Neural cell (in vitro differentiated cells): ENCODE results near the gene KRT2. TPM values are rescaled to one million over a fixed set of nuclear protein-coding genes. Genes with fewer than 3 reads are reported as not detected.

ENCODE experiments used
- H2AFZ ChIP-seq: fragments of 200-600, 300-800 bp; sonication (generic), shearing (Covaris generic); 2 replicates; pipeline ENCODE4 v1.6.0; 2014; ENCODE audit warnings: low read depth, mild to moderate bottlenecking, antibody characterized with exemption, low read length, moderate library complexity
- H3F3A ChIP-seq: fragments of 200-600 bp; shearing (Covaris generic); 2 replicates; pipeline ENCODE4 v1.6.1; 2016; ENCODE audit warnings: mild to moderate bottlenecking, moderate library complexity, mixed read lengths, antibody characterized with exemption, low read length; ENCODE audit not compliant: insufficient read depth, poor library complexity, severe bottlenecking
- H3K27ac ChIP-seq: fragments of 200-600, 300-800 bp; sonication (generic), shearing (Covaris generic); 2 replicates; pipeline ENCODE4 v1.5.1; 2014; ENCODE audit warnings: mild to moderate bottlenecking, low read length, moderate library complexity
- H3K27me3 ChIP-seq: fragments of 300-800, 200-600 bp; sonication (generic), shearing (Covaris generic); 2 replicates; pipeline ENCODE4 v1.6.0; 2014; ENCODE audit warnings: mild to moderate bottlenecking, low read depth, low read length, moderate library complexity; ENCODE audit not compliant: insufficient read depth
- H3K36me3 ChIP-seq: fragments of 300-800, 200-600 bp; sonication (generic), shearing (Covaris generic); 2 replicates; pipeline ENCODE4 v1.5.1; 2014; ENCODE audit warnings: mild to moderate bottlenecking, antibody characterized with exemption, low read length, moderate library complexity; ENCODE audit not compliant: insufficient read depth
- H3K4me2 ChIP-seq: fragments of 300-800, 200-600 bp; sonication (generic), shearing (Covaris generic); 2 replicates; pipeline ENCODE4 v1.6.0; 2014; ENCODE audit warnings: mild to moderate bottlenecking, low read length
- H3K4me3 ChIP-seq: fragments of 300-800, 200-600 bp; sonication (generic), shearing (Covaris generic); 2 replicates; pipeline ENCODE4 v1.5.1; 2014; ENCODE audit warnings: mild to moderate bottlenecking, low read length, moderate library complexity
- H3K79me2 ChIP-seq: fragments of 200-600 bp; shearing (Covaris generic); replicated peaks from 2 replicates; pipeline ENCODE4 v1.6.0; 2014; ENCODE audit warnings: mild to moderate bottlenecking, low read length, moderate library complexity; ENCODE audit not compliant: insufficient read depth
- H3K9ac ChIP-seq: fragments of 300-800, 200-600 bp; sonication (generic), shearing (Covaris generic); 2 replicates; pipeline ENCODE4 v1.6.1; 2016; ENCODE audit warnings: mild to moderate bottlenecking, low read length, mixed read lengths
- H3K9me2 ChIP-seq: fragments of 200-600 bp; shearing (Covaris generic); 2 replicates; pipeline ENCODE4 v1.6.1; 2016; ENCODE audit warnings: mild to moderate bottlenecking, low read length, mixed read lengths; ENCODE audit not compliant: insufficient read depth
- H3K9me3 ChIP-seq: fragments of 200-600, 300-800 bp; sonication (generic), shearing (Covaris generic); 2 replicates; pipeline ENCODE4 v1.6.1; 2016; ENCODE audit warnings: mild to moderate bottlenecking, mixed run types, low read length, moderate library complexity, mixed read lengths
- H4K20me1 ChIP-seq: fragments of 200-600 bp; shearing (Covaris generic); 2 replicates; pipeline ENCODE4 v1.6.1; 2016; ENCODE audit warnings: mild to moderate bottlenecking, mixed run types; ENCODE audit not compliant: insufficient read depth
- EP300 ChIP-seq: fragments of 450-650 bp; conservative IDR thresholded peaks from 2 replicates; pipeline ENCODE4 v1.6.1; 2014; ENCODE audit warnings: antibody characterized with exemption, mild to moderate bottlenecking, moderate library complexity; ENCODE audit not compliant: poor library complexity, severe bottlenecking
- EZH2 ChIP-seq: fragments of 200-600, 300-800 bp; shearing (Covaris generic), sonication (generic); IDR thresholded peaks from 2 replicates; pipeline ENCODE4 v1.6.1; 2014; ENCODE audit warnings: antibody characterized with exemption, low read length, borderline replicate concordance, mild to moderate bottlenecking; ENCODE audit not compliant: insufficient read depth, poor library complexity, severe bottlenecking
- MXI1 ChIP-seq: fragments of 450-650 bp; conservative IDR thresholded peaks from 2 replicates; pipeline ENCODE4 v1.6.1; 2014; ENCODE audit warnings: antibody characterized with exemption, mild to moderate bottlenecking; ENCODE audit not compliant: poor library complexity, severe bottlenecking
- POLR2AphosphoS5 ChIP-seq: IDR thresholded peaks from 2 replicates; pipeline ENCODE4 v1.6.1; 2012
- RAD21 ChIP-seq: fragments of 450-650 bp; conservative IDR thresholded peaks from 2 replicates; pipeline ENCODE4 v1.6.1; 2014; ENCODE audit warnings: antibody characterized with exemption, mild to moderate bottlenecking, moderate library complexity
- SMC3 ChIP-seq: fragments of 450-650 bp; conservative IDR thresholded peaks from 2 replicates; pipeline ENCODE4 v1.6.1; 2014; ENCODE audit warnings: antibody characterized with exemption, mild to moderate bottlenecking, moderate library complexity; ENCODE audit not compliant: poor library complexity
- TAF1 ChIP-seq: IDR thresholded peaks from 2 replicates; pipeline ENCODE4 v1.6.1; 2012; ENCODE audit warnings: low read depth
- polyA plus RNA-seq: library from polyadenylated mRNA; depleted of rRNA; stranded (reverse); fragments of >200 nt; gene quantifications from 2 replicates; pipeline ENCODE4 v1.2.3, GENCODE V29; 2014
- TF ChIP-seq, protein P1 (sequence below): IDR thresholded peaks from 2 replicates; pipeline ENCODE4 v1.6.1; 2012; ENCODE audit warnings: borderline replicate concordance
- TF ChIP-seq, protein P2 (sequence below): fragments of 450-650 bp; IDR thresholded peaks from 2 replicates; pipeline ENCODE4 v1.5.1; 2014; ENCODE audit warnings: antibody characterized with exemption, mild to moderate bottlenecking, moderate library complexity; ENCODE audit not compliant: poor library complexity, severe bottlenecking

KRT2 gene
- polyA plus RNA-seq, 1 donor from 2014 or later, result not detected

DNA sequence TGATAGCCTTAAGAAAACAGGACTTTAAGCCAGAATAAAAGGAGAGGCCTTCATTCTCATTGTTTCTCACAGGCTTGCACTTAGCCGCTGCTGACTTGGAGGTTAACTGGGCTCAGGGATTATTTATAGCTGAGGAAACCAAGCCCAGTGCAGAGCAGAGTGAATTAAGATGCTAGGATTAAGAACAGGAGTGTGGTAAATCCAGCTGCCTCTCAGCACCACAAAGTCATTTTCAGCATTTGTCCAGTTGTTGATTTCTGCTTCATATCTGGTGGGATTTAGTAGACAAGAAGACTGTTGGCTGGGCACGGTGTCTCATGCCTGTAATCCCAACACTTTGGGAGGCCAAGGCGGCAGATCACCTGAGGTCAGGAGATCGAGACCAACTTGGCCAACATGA is 19.4 kb downstream of the KRT2 start:
- H3K4me2 ChIP-seq, result no peak overlapping the region
- H3K9ac ChIP-seq, result no peak overlapping the region
- H3K27ac ChIP-seq, result no peak overlapping the region
- H3K27me3 ChIP-seq, result no peaks in the 10 kb centered on the region
- no peak overlapping the region for H3K4me3 ChIP-seq
- TF ChIP-seq EZH2 (no peak), RAD21 (no peak), POLR2AphosphoS5 (no peak)
- no peaks in the 10 kb centered on the region for H4K20me1 ChIP-seq
- H3K36me3 ChIP-seq, result no peaks in the 10 kb centered on the region
- no peaks in the 10 kb centered on the region for H3K9me2 ChIP-seq
- H3K9me3 ChIP-seq, result no peaks in the 10 kb centered on the region
- no peak overlapping the region for H2AFZ ChIP-seq
- no peaks in the 10 kb centered on the region for H3F3A ChIP-seq
- no peaks in the 10 kb centered on the region for H3K79me2 ChIP-seq

DNA sequence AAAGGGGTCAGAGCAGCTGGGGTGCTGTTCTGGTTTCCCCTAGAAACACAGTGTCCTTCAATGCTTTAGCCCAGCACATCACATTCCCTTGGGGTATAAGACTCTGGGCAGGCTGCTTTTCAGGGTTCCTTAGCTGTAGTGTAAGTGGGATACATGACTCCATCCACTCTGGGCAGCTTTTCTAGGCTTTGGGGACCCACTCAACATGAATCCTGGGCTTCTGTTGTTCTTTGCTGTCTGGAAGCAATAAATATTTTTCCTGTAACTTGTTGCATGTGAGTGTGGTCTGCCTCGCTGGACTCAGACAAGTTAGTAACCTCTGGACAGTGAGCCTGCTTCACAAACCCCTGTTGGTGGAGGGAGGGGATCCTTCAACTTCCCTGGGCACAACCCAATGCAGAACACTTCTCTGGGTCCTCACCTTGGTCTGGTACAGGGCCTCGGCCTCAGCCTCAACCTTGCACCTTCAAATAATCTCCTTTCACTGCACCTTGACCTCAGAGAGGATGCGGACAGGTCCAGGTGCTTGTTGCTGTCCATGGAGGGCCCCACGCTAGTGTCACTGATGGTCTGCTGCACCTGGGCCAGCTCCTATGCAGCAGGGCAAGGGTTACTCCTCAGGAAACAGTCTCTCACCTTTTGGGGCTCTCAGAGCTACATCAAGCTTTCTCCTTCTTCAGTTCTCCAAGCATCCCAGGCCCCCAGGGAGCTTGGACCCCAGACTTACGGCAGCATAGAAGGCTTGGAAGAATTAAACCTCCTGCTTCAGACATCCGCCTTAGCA is 20.1 kb downstream of the KRT2 start:
- H3K4me3 ChIP-seq, result no peak overlapping the region
- H3F3A ChIP-seq, result no peaks in the 10 kb centered on the region
- no peaks in the 10 kb centered on the region for H3K27me3 ChIP-seq
- H2AFZ ChIP-seq, result no peak overlapping the region
- H3K9me3 ChIP-seq, result no peaks in the 10 kb centered on the region
- H3K4me2 ChIP-seq, result no peak overlapping the region
- no peaks in the 10 kb centered on the region for H4K20me1 ChIP-seq
- H3K9me2 ChIP-seq, result no peaks in the 10 kb centered on the region
- no peak overlapping the region for H3K9ac ChIP-seq
- TF ChIP-seq EP300 (no peak), MXI1 (no peak), POLR2AphosphoS5 (no peak), EZH2 (no peak), TAF1 (no peak), SMC3 (no peak), RAD21 (no peak)
- TF ChIP-seq, protein P1, sequence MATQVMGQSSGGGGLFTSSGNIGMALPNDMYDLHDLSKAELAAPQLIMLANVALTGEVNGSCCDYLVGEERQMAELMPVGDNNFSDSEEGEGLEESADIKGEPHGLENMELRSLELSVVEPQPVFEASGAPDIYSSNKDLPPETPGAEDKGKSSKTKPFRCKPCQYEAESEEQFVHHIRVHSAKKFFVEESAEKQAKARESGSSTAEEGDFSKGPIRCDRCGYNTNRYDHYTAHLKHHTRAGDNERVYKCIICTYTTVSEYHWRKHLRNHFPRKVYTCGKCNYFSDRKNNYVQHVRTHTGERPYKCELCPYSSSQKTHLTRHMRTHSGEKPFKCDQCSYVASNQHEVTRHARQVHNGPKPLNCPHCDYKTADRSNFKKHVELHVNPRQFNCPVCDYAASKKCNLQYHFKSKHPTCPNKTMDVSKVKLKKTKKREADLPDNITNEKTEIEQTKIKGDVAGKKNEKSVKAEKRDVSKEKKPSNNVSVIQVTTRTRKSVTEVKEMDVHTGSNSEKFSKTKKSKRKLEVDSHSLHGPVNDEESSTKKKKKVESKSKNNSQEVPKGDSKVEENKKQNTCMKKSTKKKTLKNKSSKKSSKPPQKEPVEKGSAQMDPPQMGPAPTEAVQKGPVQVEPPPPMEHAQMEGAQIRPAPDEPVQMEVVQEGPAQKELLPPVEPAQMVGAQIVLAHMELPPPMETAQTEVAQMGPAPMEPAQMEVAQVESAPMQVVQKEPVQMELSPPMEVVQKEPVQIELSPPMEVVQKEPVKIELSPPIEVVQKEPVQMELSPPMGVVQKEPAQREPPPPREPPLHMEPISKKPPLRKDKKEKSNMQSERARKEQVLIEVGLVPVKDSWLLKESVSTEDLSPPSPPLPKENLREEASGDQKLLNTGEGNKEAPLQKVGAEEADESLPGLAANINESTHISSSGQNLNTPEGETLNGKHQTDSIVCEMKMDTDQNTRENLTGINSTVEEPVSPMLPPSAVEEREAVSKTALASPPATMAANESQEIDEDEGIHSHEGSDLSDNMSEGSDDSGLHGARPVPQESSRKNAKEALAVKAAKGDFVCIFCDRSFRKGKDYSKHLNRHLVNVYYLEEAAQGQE, result no peak
- TF ChIP-seq, protein P2, sequence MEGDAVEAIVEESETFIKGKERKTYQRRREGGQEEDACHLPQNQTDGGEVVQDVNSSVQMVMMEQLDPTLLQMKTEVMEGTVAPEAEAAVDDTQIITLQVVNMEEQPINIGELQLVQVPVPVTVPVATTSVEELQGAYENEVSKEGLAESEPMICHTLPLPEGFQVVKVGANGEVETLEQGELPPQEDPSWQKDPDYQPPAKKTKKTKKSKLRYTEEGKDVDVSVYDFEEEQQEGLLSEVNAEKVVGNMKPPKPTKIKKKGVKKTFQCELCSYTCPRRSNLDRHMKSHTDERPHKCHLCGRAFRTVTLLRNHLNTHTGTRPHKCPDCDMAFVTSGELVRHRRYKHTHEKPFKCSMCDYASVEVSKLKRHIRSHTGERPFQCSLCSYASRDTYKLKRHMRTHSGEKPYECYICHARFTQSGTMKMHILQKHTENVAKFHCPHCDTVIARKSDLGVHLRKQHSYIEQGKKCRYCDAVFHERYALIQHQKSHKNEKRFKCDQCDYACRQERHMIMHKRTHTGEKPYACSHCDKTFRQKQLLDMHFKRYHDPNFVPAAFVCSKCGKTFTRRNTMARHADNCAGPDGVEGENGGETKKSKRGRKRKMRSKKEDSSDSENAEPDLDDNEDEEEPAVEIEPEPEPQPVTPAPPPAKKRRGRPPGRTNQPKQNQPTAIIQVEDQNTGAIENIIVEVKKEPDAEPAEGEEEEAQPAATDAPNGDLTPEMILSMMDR, result no peak
- H3K36me3 ChIP-seq, result no peaks in the 10 kb centered on the region
- H3K79me2 ChIP-seq, result no peaks in the 10 kb centered on the region
- H3K27ac ChIP-seq, result no peak overlapping the region
